HEK293 (cell line): ENCODE data around the gene LRRN2.

Experiments
- CTCF ChIA-PET: fragments of 350-600 bp; formaldehyde crosslinking; extraction: SDS; loops from one replicate; lab custom pipeline; 2021; ENCODE audit warnings: antibody characterized with exemption; lab: Yijun Ruan, JAX
- POLR2A ChIA-PET: fragments of 300-600 bp; formaldehyde crosslinking; extraction: SDS; loops from one replicate; lab custom pipeline; 2020; ENCODE audit warnings: antibody characterized with exemption, inconsistent platforms; lab: Yijun Ruan, JAX
- H3K27ac ChIP-seq: fragments of 200-500 bp; sonication (Bioruptor generic); 2 replicates; pipeline ENCODE4 v1.5.1; 2014; ENCODE audit warnings: low read depth, low read length, control low read depth, inconsistent platforms; ENCODE audit errors: extremely low read depth
- H3K36me3 ChIP-seq, 2 experiments: fragments of 200-500 bp in 1 of 2; sonication (Bioruptor generic) in 1 of 2; 1 replicate in 1 of 2; 2 replicates in 1 of 2; pipeline ENCODE4 v1.5.1; 2014 to 2017; ENCODE audit warnings: inconsistent platforms in 2 of 2, low read length in 2 of 2; ENCODE audit not compliant: control insufficient read depth in 2 of 2, insufficient read depth in 1 of 2
- H3K4me1 ChIP-seq: fragments of 200-500 bp; sonication (Bioruptor generic); 2 replicates; pipeline ENCODE4 v1.5.1; 2014; ENCODE audit warnings: mild to moderate bottlenecking, low read length, inconsistent platforms; ENCODE audit not compliant: control insufficient read depth, insufficient read depth
- H3K4me3 ChIP-seq: 2 replicates; pipeline ENCODE4 v1.5.1; 2011; ENCODE audit warnings: low read depth, mild to moderate bottlenecking, control low read depth, low read length, moderate library complexity
- H3K9me3 ChIP-seq: fragments of 200-500 bp; sonication (Bioruptor generic); 2 replicates; pipeline ENCODE4 v1.5.1; 2014; ENCODE audit warnings: low read depth, low read length, inconsistent platforms; ENCODE audit not compliant: control insufficient read depth, insufficient read depth
- BCL11A ChIP-seq: fragments of 450-650 bp; formaldehyde crosslinking; IDR thresholded peaks from 2 replicates; pipeline ENCODE4 v1.5.1; 2016; ENCODE audit warnings: low read depth, missing biosample characterization, missing genetic modification characterization
- GFI1B ChIP-seq: fragments of 450-650 bp; formaldehyde crosslinking; IDR thresholded peaks from 2 replicates; pipeline ENCODE4 v1.5.1; 2016; ENCODE audit warnings: missing biosample characterization, missing genetic modification characterization
- GLIS1 ChIP-seq: fragments of 450-650 bp; formaldehyde crosslinking; IDR thresholded peaks from 2 replicates; pipeline ENCODE4 v1.5.1; 2016; ENCODE audit warnings: missing biosample characterization, missing genetic modification characterization
- IKZF3 ChIP-seq: fragments of 450-650 bp; IDR thresholded peaks from 2 replicates; pipeline ENCODE4 v1.5.0; 2018; ENCODE audit warnings: missing biosample characterization, mild to moderate bottlenecking, missing genetic modification characterization, moderate library complexity
- KLF16 ChIP-seq: fragments of 450-650 bp; formaldehyde crosslinking; IDR thresholded peaks from 2 replicates; pipeline ENCODE4 v1.5.1; 2017; ENCODE audit warnings: missing biosample characterization, missing genetic modification characterization
- OSR2 ChIP-seq: fragments of 450-650 bp; formaldehyde crosslinking; IDR thresholded peaks from 2 replicates; pipeline ENCODE4 v1.5.1; 2016; ENCODE audit warnings: missing biosample characterization, missing genetic modification characterization
- REPIN1 ChIP-seq: fragments of 450-650 bp; formaldehyde crosslinking; IDR thresholded peaks from 2 replicates; pipeline ENCODE4 v1.5.1; 2017; ENCODE audit warnings: missing biosample characterization, missing genetic modification characterization, low read depth
- SCRT2 ChIP-seq: fragments of 450-650 bp; formaldehyde crosslinking; IDR thresholded peaks from 2 replicates; pipeline ENCODE4 v1.5.1; 2016; ENCODE audit warnings: missing biosample characterization, missing genetic modification characterization
- SP7 ChIP-seq: fragments of 450-650 bp; formaldehyde crosslinking; IDR thresholded peaks from 2 replicates; pipeline ENCODE4 v1.5.1; 2016; ENCODE audit warnings: missing biosample characterization, missing genetic modification characterization
- ZBTB11 ChIP-seq: fragments of 450-650 bp; formaldehyde crosslinking; conservative IDR thresholded peaks from 2 replicates; pipeline ENCODE4 v1.5.1; 2016; ENCODE audit warnings: low read depth, missing biosample characterization, missing genetic modification characterization
- ZBTB21 ChIP-seq: fragments of 450-650 bp; formaldehyde crosslinking; IDR thresholded peaks from 2 replicates; pipeline ENCODE4 v1.5.1; 2017; ENCODE audit warnings: missing biosample characterization, missing genetic modification characterization
- ZBTB49 ChIP-seq: fragments of 450-650 bp; formaldehyde crosslinking; IDR thresholded peaks from 2 replicates; pipeline ENCODE4 v1.5.1; 2016; ENCODE audit warnings: missing biosample characterization, missing genetic modification characterization, low read depth
- ZBTB8A ChIP-seq: fragments of 450-650 bp; formaldehyde crosslinking; IDR thresholded peaks from 2 replicates; pipeline ENCODE4 v1.5.1; 2016; ENCODE audit warnings: missing biosample characterization, missing genetic modification characterization
- ZFP37 ChIP-seq: fragments of 450-650 bp; formaldehyde crosslinking; IDR thresholded peaks from 2 replicates; pipeline ENCODE4 v1.5.1; 2016; ENCODE audit warnings: missing biosample characterization, missing genetic modification characterization
- ZNF175 ChIP-seq: fragments of 450-650 bp; formaldehyde crosslinking; IDR thresholded peaks from 2 replicates; pipeline ENCODE4 v1.5.1; 2016; ENCODE audit warnings: missing biosample characterization, missing genetic modification characterization
- ZNF214 ChIP-seq: fragments of 450-650 bp; formaldehyde crosslinking; IDR thresholded peaks from 2 replicates; pipeline ENCODE4 v1.5.1; 2017; ENCODE audit warnings: missing biosample characterization, mild to moderate bottlenecking, missing genetic modification characterization, borderline replicate concordance
- ZNF221 ChIP-seq: fragments of 450-650 bp; formaldehyde crosslinking; IDR thresholded peaks from 2 replicates; pipeline ENCODE4 v1.5.1; 2017; ENCODE audit warnings: missing biosample characterization, missing genetic modification characterization, borderline replicate concordance
- ZNF223 ChIP-seq: fragments of 450-650 bp; formaldehyde crosslinking; IDR thresholded peaks from 2 replicates; pipeline ENCODE4 v1.5.1; 2016; ENCODE audit warnings: missing biosample characterization, missing genetic modification characterization
- ZNF391 ChIP-seq: fragments of 450-650 bp; formaldehyde crosslinking; IDR thresholded peaks from 2 replicates; pipeline ENCODE4 v1.5.1; 2016; ENCODE audit warnings: low read depth, missing biosample characterization, missing genetic modification characterization, borderline replicate concordance
- ZNF433 ChIP-seq: fragments of 450-650 bp; formaldehyde crosslinking; IDR thresholded peaks from 2 replicates; pipeline ENCODE4 v1.5.1; 2016; ENCODE audit warnings: missing biosample characterization, missing genetic modification characterization, low read depth
- ZNF660 ChIP-seq: fragments of 450-650 bp; IDR thresholded peaks from 2 replicates; pipeline ENCODE4 v1.5.1; 2018; ENCODE audit warnings: missing biosample characterization, mild to moderate bottlenecking, missing genetic modification characterization
- TF ChIP-seq, protein P1 (sequence below): IDR thresholded peaks from 2 replicates; pipeline ENCODE4 v1.6.1; 2011; ENCODE audit warnings: mild to moderate bottlenecking, low read depth, low read length, borderline replicate concordance
- TF ChIP-seq, protein P2 (sequence below): fragments of 450-650 bp; formaldehyde crosslinking; IDR thresholded peaks from 2 replicates; pipeline ENCODE4 v1.5.1; 2017; ENCODE audit warnings: missing biosample characterization, missing genetic modification characterization

The LRRN2 gene

DNA sequence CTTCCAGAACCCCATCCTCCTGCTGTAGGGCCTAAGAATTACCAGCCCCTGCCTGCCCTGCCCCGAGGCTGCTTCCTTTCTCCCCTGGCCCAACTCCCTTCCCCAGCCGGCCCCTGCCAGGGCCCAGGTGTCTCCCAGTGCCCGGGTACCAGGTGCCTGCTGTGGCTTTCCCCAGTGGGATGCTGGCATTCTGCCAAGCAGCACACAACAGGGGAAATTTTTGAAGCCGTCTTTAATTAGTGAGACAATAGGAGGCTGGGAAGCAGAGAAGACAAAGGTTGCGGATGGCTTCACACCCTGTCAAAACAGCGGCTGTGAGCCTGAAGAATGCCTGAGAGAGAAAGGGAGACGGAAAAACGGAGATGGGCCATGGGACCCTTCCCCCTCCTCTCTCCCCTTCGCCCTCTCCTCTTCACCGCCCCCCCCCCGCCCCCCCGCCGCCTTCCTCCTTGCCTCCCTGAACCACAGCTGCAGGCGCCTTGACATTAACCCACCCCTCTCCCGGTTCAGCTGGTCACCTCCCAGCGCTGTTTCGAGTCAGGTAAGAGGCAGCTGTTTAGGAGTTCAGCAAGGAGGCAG is 33.6 kb downstream of the LRRN2 start (continued):
- TF ChIP-seq, protein P1, sequence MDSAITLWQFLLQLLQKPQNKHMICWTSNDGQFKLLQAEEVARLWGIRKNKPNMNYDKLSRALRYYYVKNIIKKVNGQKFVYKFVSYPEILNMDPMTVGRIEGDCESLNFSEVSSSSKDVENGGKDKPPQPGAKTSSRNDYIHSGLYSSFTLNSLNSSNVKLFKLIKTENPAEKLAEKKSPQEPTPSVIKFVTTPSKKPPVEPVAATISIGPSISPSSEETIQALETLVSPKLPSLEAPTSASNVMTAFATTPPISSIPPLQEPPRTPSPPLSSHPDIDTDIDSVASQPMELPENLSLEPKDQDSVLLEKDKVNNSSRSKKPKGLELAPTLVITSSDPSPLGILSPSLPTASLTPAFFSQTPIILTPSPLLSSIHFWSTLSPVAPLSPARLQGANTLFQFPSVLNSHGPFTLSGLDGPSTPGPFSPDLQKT, result no peak
- TF ChIP-seq ZBTB21 (tag by site-specific recombination) (no peak), REPIN1 (tag by site-specific recombination) (no peak), KLF16 (no peak), IKZF3 (tag by site-specific recombination) (peak; percentile 34; the same call in 1 of the 2 replicates), ZNF391 (tag by site-specific recombination) (no peak), ZBTB49 (tag by site-specific recombination) (no peak), ZBTB8A (0 out of 2 replicates have a peak, but pooled peaks have one; percentile 22), SP7 (peak; percentile 69; the same call in 1 of the 2 replicates), ZNF214 (tag by site-specific recombination) (no peak), ZNF433 (tag by site-specific recombination) (no peak), OSR2 (tag by site-specific recombination) (peak; percentile 48), ZBTB11 (tag by site-specific recombination) (no peak)

GRCh38 chr1:204650911-204651570 is 34.5 kb downstream of the LRRN2 start:
- H3K27ac ChIP-seq, result no peak overlapping the region
- no peak overlapping the region for H3K4me3 ChIP-seq
- ChIA-PET CTCF (interaction anchor here (0.7 to 1.6 kb wide), 5 partner anchors 96 to 708 kb away, joined by 3 to 5 read pairs (median 4); no protein-coding TSS in a partner anchor), POLR2A (no interaction called here)
- no peaks in the 10 kb centered on the region for H3K36me3 ChIP-seq
- peaks cover 3% of the 10 kb centered on the region; the same call in 1 of the 2 replicates for H3K4me1 ChIP-seq
- H3K9me3 ChIP-seq, result no peaks in the 10 kb centered on the region
- TF ChIP-seq SCRT2 (tag by site-specific recombination) (peak; percentile 87), ZNF175 (no peak), ZNF223 (tag by site-specific recombination) (no peak), GLIS1 (no peak), ZFP37 (no peak), BCL11A (tag by site-specific recombination) (no peak), ZNF660 (no peak), GFI1B (tag by site-specific recombination) (no peak), ZNF221 (tag by site-specific recombination) (no peak)
- TF ChIP-seq, protein P2, sequence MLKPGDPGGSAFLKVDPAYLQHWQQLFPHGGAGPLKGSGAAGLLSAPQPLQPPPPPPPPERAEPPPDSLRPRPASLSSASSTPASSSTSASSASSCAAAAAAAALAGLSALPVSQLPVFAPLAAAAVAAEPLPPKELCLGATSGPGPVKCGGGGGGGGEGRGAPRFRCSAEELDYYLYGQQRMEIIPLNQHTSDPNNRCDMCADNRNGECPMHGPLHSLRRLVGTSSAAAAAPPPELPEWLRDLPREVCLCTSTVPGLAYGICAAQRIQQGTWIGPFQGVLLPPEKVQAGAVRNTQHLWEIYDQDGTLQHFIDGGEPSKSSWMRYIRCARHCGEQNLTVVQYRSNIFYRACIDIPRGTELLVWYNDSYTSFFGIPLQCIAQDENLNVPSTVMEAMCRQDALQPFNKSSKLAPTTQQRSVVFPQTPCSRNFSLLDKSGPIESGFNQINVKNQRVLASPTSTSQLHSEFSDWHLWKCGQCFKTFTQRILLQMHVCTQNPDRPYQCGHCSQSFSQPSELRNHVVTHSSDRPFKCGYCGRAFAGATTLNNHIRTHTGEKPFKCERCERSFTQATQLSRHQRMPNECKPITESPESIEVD (tag by site-specific recombination), result no peak
